ENCODE data around the gene CCAR1. TPM values are rescaled to one million over a fixed set of nuclear protein-coding genes. Genes with fewer than 3 reads are reported as not detected.

CCAR1 gene
- total and polyA plus RNA-seq, 2 of the 13 experiments (the other 11 are each of a cell fraction or from before 2014, with no cell fraction given) = 74.5 to 81.6 TPM

DNA sequence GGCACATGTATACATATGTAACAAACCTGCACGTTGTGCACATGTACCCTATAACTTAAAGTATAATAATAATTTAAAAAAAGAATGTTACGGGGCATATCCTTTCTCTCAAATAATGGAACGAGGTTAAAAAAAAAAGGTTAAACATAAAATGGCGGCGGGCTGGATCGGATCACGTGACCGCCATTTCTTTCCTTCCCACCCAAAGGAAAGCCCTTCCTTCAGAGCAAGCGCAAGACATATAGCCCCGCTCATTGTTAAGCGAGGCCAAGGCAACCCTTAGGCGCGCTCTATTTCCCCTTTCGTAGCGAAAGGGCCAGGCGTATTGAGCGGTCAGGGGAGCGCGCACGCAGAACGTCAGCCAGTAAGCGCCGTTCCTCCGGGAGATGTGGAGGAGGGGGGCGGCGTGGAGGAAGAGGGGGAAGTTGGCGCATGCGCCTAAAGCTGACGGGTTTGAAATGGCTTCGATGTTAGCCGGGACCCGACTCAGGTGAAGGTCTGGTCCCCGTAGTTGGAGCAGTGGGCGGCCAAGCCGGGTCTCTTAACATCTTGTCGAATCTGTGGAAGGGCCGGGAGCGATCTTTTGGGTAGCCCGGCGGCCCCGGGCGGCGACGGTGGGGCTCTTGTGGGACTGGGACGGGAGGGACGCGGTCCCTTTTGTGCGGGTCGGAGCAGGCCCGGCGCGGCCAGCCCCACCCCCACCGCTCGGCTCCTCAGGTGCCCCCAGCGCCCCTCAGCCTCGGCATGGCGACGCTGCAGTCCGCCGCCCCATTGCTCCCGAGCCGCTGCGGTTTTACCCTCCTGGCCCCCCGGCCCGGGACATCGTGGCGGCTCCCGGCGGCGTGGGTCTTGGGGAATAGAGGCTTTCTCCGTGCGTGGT lies at the start of gene CCAR1 (continued):
- TF ChIP-seq HNRNPUL1 (IDR thresholded peaks at IDR 0.05; ENCODE audit: low read depth, low read length) (no peak), ZFP1 (CRISPR knock-in tag; IDR thresholded peaks at IDR 0.05) (no peak; the same call in 1 of the 2 replicates), ZNF670 (CRISPR knock-in tag; IDR thresholded peaks at IDR 0.05; ENCODE audit: borderline replicate concordance) (peak; percentile 11; the same call in 1 of the 2 replicates), ZNF121 (CRISPR knock-in tag; IDR thresholded peaks at IDR 0.05) (no peak), ZNF383 (CRISPR knock-in tag; IDR thresholded peaks at IDR 0.05; ENCODE audit: borderline replicate concordance) (0 out of 2 replicates have a peak, but pooled peaks have one; percentile 44), FLYWCH1 (CRISPR knock-in tag; IDR thresholded peaks at IDR 0.05) (no peak), DMAP1 (CRISPR knock-in tag; IDR thresholded peaks at IDR 0.05) (no peak; the same call in 1 of the 2 replicates), ZNF570 (CRISPR knock-in tag; IDR thresholded peaks at IDR 0.05; ENCODE audit: borderline replicate concordance) (no peak), ZNF577 (CRISPR knock-in tag; IDR thresholded peaks at IDR 0.05; ENCODE audit: borderline replicate concordance, low read depth) (0 out of 2 replicates have a peak, but pooled peaks have one; percentile 49)
- TF ChIP-seq, protein P1, sequence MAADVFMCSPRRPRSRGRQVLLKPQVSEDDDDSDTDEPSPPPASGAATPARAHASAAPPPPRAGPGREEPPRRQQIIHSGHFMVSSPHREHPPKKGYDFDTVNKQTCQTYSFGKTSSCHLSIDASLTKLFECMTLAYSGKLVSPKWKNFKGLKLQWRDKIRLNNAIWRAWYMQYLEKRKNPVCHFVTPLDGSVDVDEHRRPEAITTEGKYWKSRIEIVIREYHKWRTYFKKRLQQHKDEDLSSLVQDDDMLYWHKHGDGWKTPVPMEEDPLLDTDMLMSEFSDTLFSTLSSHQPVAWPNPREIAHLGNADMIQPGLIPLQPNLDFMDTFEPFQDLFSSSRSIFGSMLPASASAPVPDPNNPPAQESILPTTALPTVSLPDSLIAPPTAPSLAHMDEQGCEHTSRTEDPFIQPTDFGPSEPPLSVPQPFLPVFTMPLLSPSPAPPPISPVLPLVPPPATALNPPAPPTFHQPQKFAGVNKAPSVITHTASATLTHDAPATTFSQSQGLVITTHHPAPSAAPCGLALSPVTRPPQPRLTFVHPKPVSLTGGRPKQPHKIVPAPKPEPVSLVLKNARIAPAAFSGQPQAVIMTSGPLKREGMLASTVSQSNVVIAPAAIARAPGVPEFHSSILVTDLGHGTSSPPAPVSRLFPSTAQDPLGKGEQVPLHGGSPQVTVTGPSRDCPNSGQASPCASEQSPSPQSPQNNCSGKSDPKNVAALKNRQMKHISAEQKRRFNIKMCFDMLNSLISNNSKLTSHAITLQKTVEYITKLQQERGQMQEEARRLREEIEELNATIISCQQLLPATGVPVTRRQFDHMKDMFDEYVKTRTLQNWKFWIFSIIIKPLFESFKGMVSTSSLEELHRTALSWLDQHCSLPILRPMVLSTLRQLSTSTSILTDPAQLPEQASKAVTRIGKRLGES (CRISPR knock-in tag; IDR thresholded peaks at IDR 0.05; ENCODE audit: borderline replicate concordance) = no peak
- TF ChIP-seq, protein P2, sequence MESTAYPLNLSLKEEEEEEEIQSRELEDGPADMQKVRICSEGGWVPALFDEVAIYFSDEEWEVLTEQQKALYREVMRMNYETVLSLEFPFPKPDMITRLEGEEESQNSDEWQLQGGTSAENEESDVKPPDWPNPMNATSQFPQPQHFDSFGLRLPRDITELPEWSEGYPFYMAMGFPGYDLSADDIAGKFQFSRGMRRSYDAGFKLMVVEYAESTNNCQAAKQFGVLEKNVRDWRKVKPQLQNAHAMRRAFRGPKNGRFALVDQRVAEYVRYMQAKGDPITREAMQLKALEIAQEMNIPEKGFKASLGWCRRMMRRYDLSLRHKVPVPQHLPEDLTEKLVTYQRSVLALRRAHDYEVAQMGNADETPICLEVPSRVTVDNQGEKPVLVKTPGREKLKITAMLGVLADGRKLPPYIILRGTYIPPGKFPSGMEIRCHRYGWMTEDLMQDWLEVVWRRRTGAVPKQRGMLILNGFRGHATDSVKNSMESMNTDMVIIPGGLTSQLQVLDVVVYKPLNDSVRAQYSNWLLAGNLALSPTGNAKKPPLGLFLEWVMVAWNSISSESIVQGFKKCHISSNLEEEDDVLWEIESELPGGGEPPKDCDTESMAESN (CRISPR knock-in tag; conservative IDR thresholded peaks at IDR 0.05) = no peak; the same call in none of the 2 replicates
- TF ChIP-seq, protein P3, sequence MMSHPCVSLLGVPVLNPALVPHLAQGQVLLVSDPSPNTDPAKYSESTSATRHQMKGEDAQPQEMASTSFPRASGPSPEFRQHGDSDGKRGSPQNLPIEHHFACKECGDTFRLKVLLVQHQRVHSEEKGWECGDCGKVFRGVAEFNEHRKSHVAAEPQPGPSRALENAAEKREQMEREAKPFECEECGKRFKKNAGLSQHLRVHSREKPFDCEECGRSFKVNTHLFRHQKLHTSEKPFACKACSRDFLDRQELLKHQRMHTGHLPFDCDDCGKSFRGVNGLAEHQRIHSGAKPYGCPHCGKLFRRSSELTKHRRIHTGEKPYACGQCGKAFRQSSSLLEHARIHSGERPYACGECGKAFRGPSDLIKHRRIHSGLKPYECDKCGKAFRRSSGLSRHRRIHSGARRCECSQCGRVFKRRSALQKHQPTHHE (CRISPR knock-in tag; IDR thresholded peaks at IDR 0.05; ENCODE audit: borderline replicate concordance) = peak; percentile 75; the same call in 1 of the 2 replicates
- TF ChIP-seq, protein P4, sequence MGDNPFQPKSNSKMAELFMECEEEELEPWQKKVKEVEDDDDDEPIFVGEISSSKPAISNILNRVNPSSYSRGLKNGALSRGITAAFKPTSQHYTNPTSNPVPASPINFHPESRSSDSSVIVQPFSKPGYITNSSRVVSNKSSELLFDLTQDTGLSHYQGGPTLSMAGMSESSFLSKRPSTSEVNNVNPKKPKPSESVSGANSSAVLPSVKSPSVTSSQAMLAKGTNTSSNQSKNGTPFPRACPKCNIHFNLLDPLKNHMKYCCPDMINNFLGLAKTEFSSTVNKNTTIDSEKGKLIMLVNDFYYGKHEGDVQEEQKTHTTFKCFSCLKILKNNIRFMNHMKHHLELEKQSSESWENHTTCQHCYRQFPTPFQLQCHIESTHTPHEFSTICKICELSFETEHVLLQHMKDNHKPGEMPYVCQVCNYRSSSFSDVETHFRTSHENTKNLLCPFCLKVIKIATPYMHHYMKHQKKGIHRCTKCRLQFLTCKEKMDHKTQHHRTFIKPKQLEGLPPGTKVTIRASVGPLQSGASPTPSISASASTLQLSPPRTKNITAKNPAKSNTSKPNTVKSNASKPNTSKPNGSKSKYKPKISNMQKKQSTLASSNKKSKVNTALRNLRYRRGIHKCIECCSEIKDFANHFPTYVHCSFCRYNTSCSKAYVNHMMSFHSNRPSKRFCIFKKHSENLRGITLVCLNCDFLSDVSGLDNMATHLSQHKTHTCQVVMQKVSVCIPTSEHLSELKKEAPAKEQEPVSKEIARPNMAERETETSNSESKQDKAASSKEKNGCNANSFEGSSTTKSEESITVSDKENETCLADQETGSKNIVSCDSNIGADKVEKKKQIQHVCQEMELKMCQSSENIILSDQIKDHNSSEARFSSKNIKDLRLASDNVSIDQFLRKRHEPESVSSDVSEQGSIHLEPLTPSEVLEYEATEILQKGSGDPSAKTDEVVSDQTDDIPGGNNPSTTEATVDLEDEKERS (CRISPR knock-in tag; IDR thresholded peaks at IDR 0.05) = no peak
- TF ChIP-seq, protein P5, sequence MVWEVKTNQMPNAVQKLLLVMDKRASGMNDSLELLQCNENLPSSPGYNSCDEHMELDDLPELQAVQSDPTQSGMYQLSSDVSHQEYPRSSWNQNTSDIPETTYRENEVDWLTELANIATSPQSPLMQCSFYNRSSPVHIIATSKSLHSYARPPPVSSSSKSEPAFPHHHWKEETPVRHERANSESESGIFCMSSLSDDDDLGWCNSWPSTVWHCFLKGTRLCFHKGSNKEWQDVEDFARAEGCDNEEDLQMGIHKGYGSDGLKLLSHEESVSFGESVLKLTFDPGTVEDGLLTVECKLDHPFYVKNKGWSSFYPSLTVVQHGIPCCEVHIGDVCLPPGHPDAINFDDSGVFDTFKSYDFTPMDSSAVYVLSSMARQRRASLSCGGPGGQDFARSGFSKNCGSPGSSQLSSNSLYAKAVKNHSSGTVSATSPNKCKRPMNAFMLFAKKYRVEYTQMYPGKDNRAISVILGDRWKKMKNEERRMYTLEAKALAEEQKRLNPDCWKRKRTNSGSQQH (CRISPR knock-in tag; IDR thresholded peaks at IDR 0.05; ENCODE audit: low read depth) = peak; percentile 54; the same call in 1 of the 2 replicates
- TF ChIP-seq, protein P6, sequence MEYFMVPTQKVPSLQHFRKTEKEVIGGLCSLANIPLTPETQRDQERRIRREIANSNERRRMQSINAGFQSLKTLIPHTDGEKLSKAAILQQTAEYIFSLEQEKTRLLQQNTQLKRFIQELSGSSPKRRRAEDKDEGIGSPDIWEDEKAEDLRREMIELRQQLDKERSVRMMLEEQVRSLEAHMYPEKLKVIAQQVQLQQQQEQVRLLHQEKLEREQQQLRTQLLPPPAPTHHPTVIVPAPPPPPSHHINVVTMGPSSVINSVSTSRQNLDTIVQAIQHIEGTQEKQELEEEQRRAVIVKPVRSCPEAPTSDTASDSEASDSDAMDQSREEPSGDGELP (IDR thresholded peaks at IDR 0.05; ENCODE audit: borderline replicate concordance, low read depth) = peak; percentile 11; the same call in 1 of the 2 replicates

Data from HepG2 (cell line).